ENCODE results near the gene RASGRF1.

Gene RASGRF1

GRCh38 chr15:79130535-79131130 lies 40.1 kb upstream of the RASGRF1 start:
- Histone ChIP-seq H3K9me2 (replicated peaks; ENCODE audit: low read depth, low read length) (no peaks in the 10 kb centered on the region), H2AFZ (ENCODE audit: low read length) (no peak overlapping the region), H3K27me3 (ENCODE audit: insufficient read depth, low read length, poor library complexity, severe bottlenecking) (no peaks in the 10 kb centered on the region), H4K20me1 (ENCODE audit: insufficient read depth, low read length, poor library complexity, severe bottlenecking) (no peaks in the 10 kb centered on the region), H3K4me2 (ENCODE audit: low read depth, low read length, poor library complexity, severe bottlenecking) (no peak overlapping the region), H3K4me3 (ENCODE audit: low read length, poor library complexity, severe bottlenecking) (no peak overlapping the region), H3F3A (ENCODE audit: low read depth) (no peaks in the 10 kb centered on the region), H3K9me3 (ENCODE audit: insufficient read depth, low read depth, low read length) (no peaks in the 10 kb centered on the region), H3K79me2 (ENCODE audit: insufficient read depth, low read length) (no peaks in the 10 kb centered on the region), H3K4me1 (ENCODE audit: insufficient read depth, low read length, poor library complexity, severe bottlenecking) (no peaks in the 10 kb centered on the region), H3K9ac (ENCODE audit: low read depth, low read length, poor library complexity, severe bottlenecking) (no peak overlapping the region), H3K36me3 (ENCODE audit: insufficient read depth, low read length) (no peaks in the 10 kb centered on the region)
- TF ChIP-seq, protein P1, sequence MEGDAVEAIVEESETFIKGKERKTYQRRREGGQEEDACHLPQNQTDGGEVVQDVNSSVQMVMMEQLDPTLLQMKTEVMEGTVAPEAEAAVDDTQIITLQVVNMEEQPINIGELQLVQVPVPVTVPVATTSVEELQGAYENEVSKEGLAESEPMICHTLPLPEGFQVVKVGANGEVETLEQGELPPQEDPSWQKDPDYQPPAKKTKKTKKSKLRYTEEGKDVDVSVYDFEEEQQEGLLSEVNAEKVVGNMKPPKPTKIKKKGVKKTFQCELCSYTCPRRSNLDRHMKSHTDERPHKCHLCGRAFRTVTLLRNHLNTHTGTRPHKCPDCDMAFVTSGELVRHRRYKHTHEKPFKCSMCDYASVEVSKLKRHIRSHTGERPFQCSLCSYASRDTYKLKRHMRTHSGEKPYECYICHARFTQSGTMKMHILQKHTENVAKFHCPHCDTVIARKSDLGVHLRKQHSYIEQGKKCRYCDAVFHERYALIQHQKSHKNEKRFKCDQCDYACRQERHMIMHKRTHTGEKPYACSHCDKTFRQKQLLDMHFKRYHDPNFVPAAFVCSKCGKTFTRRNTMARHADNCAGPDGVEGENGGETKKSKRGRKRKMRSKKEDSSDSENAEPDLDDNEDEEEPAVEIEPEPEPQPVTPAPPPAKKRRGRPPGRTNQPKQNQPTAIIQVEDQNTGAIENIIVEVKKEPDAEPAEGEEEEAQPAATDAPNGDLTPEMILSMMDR (conservative IDR thresholded peaks at IDR 0.05; ENCODE audit: low read length) = peak; percentile 38
- no peak for TF ChIP-seq EZH2phosphoT487 (IDR thresholded peaks at IDR 0.05; ENCODE audit: borderline replicate concordance)

DNA sequence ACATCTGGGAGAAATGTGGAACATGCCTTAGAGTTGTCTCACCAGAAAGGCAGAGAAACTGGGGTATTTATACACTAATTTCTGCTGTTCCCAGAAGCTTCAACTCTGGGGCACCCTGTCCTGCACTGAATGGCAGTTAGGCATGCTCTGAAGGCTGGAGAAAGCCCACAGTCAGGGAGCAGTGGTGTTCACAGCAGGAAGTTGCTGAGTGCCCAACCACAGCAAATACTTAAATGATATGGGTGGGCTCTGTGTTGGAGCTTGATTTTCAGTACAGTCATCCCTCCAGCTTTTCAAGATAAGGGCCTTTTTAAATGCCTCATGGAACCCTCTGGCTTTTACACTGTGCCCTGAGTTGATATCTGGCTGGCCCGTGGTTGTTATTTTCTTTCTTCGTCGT lies 38.7 kb upstream of the RASGRF1 start:
- H3K79me2 ChIP-seq (ENCODE audit: insufficient read depth, low read length) = no peaks in the 10 kb centered on the region
- H3K4me2 ChIP-seq (ENCODE audit: low read depth, low read length, poor library complexity, severe bottlenecking) = no peak overlapping the region
- no peak overlapping the region for H3K4me3 ChIP-seq (ENCODE audit: low read length, poor library complexity, severe bottlenecking)
- H3K9ac ChIP-seq (ENCODE audit: low read depth, low read length, poor library complexity, severe bottlenecking) = no peak overlapping the region
- TF ChIP-seq EZH2phosphoT487 (IDR thresholded peaks at IDR 0.05; ENCODE audit: borderline replicate concordance) = no peak
- TF ChIP-seq, protein P1 (conservative IDR thresholded peaks at IDR 0.05; ENCODE audit: low read length) = no peak
- H3F3A ChIP-seq (ENCODE audit: low read depth) = no peaks in the 10 kb centered on the region
- no peaks in the 10 kb centered on the region for H4K20me1 ChIP-seq (ENCODE audit: insufficient read depth, low read length, poor library complexity, severe bottlenecking)
- H3K4me1 ChIP-seq (ENCODE audit: insufficient read depth, low read length, poor library complexity, severe bottlenecking) = no peaks in the 10 kb centered on the region
- H3K9me2 ChIP-seq (replicated peaks; ENCODE audit: low read depth, low read length) = no peaks in the 10 kb centered on the region
- H3K27me3 ChIP-seq (ENCODE audit: insufficient read depth, low read length, poor library complexity, severe bottlenecking) = no peaks in the 10 kb centered on the region
- no peaks in the 10 kb centered on the region for H3K9me3 ChIP-seq (ENCODE audit: insufficient read depth, low read depth, low read length)
- H2AFZ ChIP-seq (ENCODE audit: low read length) = no peak overlapping the region
- no peaks in the 10 kb centered on the region for H3K36me3 ChIP-seq (ENCODE audit: insufficient read depth, low read length)

DNA sequence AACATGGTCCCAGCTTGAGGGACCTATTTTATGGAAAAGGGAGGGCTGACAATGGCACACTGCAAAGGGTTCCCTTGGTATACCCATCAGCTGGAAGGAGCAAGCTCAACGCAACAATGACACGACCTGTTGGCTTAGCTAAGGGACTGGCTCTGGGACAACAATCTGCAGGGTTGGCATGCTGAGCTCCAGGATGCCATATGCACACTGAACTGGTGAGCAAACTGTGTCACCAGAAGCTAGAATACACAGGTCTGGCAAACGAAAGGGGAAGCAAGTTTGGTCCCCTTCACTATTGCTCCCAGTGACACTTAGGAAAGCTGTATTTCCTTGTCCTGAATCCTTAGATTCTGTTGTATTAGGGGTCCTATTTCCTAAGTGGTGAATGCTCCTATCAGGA lies 38.0 kb upstream of the RASGRF1 start:
- no peaks in the 10 kb centered on the region for H3K4me1 ChIP-seq (ENCODE audit: insufficient read depth, low read length, poor library complexity, severe bottlenecking)
- no peaks in the 10 kb centered on the region for H3K79me2 ChIP-seq (ENCODE audit: insufficient read depth, low read length)
- H3K9me2 ChIP-seq (replicated peaks; ENCODE audit: low read depth, low read length) = no peaks in the 10 kb centered on the region
- no peak overlapping the region for H3K4me2 ChIP-seq (ENCODE audit: low read depth, low read length, poor library complexity, severe bottlenecking)
- no peak overlapping the region for H2AFZ ChIP-seq (ENCODE audit: low read length)
- no peaks in the 10 kb centered on the region for H3K27me3 ChIP-seq (ENCODE audit: insufficient read depth, low read length, poor library complexity, severe bottlenecking)
- H3K9me3 ChIP-seq (ENCODE audit: insufficient read depth, low read depth, low read length) = no peaks in the 10 kb centered on the region
- no peaks in the 10 kb centered on the region for H3F3A ChIP-seq (ENCODE audit: low read depth)
- no peaks in the 10 kb centered on the region for H4K20me1 ChIP-seq (ENCODE audit: insufficient read depth, low read length, poor library complexity, severe bottlenecking)
- no peaks in the 10 kb centered on the region for H3K36me3 ChIP-seq (ENCODE audit: insufficient read depth, low read length)
- TF ChIP-seq, protein P1 (conservative IDR thresholded peaks at IDR 0.05; ENCODE audit: low read length) = no peak
- TF ChIP-seq EZH2phosphoT487 (IDR thresholded peaks at IDR 0.05; ENCODE audit: borderline replicate concordance) = no peak
- H3K9ac ChIP-seq (ENCODE audit: low read depth, low read length, poor library complexity, severe bottlenecking) = no peak overlapping the region
- H3K4me3 ChIP-seq (ENCODE audit: low read length, poor library complexity, severe bottlenecking) = no peak overlapping the region
